Endothelial cell of umbilical vein (primary cell): Measurements from ENCODE around the gene PLEKHA8.

Experiments
- GATA2 ChIP-seq: IDR thresholded peaks from 2 replicates; pipeline ENCODE4 v1.7.0; 2011; ENCODE audit warnings: low read depth, mild to moderate bottlenecking, moderate library complexity, mixed read lengths, low read length; ENCODE audit not compliant: insufficient read length, insufficient read depth
- POLR2A ChIP-seq: IDR thresholded peaks from 2 replicates; pipeline ENCODE4 v1.6.1; 2012; ENCODE audit warnings: low read depth, mild to moderate bottlenecking, control low read depth, low read length
- POLR2AphosphoS5 ChIP-seq: IDR thresholded peaks from 2 replicates; pipeline ENCODE4 v1.6.1; 2012; ENCODE audit warnings: low read depth, mild to moderate bottlenecking, control low read depth, low read length, moderate library complexity; ENCODE audit not compliant: insufficient read depth
- TF ChIP-seq, protein P1 (sequence below), 2 donors: IDR thresholded peaks; 1 replicate in 1 of 2; 2 replicates in 1 of 2; pipeline ENCODE4 v1.5.1; 2011; ENCODE audit warnings: low read length in 2 of 2, mild to moderate bottlenecking in 2 of 2, moderate library complexity in 2 of 2, control low read depth in 1 of 2, inconsistent platforms in 1 of 2, low read depth in 1 of 2; ENCODE audit not compliant: insufficient read depth in 1 of 2; ENCODE audit errors: extremely low read depth in 1 of 2

- TF ChIP-seq, protein P1, sequence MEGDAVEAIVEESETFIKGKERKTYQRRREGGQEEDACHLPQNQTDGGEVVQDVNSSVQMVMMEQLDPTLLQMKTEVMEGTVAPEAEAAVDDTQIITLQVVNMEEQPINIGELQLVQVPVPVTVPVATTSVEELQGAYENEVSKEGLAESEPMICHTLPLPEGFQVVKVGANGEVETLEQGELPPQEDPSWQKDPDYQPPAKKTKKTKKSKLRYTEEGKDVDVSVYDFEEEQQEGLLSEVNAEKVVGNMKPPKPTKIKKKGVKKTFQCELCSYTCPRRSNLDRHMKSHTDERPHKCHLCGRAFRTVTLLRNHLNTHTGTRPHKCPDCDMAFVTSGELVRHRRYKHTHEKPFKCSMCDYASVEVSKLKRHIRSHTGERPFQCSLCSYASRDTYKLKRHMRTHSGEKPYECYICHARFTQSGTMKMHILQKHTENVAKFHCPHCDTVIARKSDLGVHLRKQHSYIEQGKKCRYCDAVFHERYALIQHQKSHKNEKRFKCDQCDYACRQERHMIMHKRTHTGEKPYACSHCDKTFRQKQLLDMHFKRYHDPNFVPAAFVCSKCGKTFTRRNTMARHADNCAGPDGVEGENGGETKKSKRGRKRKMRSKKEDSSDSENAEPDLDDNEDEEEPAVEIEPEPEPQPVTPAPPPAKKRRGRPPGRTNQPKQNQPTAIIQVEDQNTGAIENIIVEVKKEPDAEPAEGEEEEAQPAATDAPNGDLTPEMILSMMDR (IDR thresholded peaks at IDR 0.05; ENCODE audit: extremely low read depth in 1 of 2, insufficient read depth in 1 of 2, low read depth in 1 of 2, low read length in 2 of 2) = no peak
- TF ChIP-seq POLR2A (no peak), POLR2AphosphoS5 (no peak), GATA2 (no peak)
These were observed 133.9 kb downstream of the PLEKHA8 start for GRCh38 chr7:30162133-30162532.
